Spleen (tissue), 7 donors: ENCODE measurements around the gene MFAP3L.

Source experiments
- CTCF ChIP-seq, 11 experiments: fragments of 200-600 bp in 7 of 11; fragments of 450-650 bp in 4 of 11; sonication (generic) in 4 of 11; IDR thresholded peaks in 8 of 11; conservative IDR thresholded peaks in 3 of 11; 1 replicate in 7 of 11; 2 replicates in 4 of 11; pipeline versions ENCODE4 v1.4.0 to v1.8.0; 2016 to 2021; ENCODE audit warnings: antibody characterized with exemption in 11 of 11, inconsistent platforms in 4 of 11, mild to moderate bottlenecking in 1 of 11
- POLR2A ChIP-seq, 3 donors: fragments of 450-650 bp; IDR thresholded peaks; one replicate each; pipeline ENCODE4 v1.5.1; 2017; ENCODE audit warnings: antibody characterized with exemption in 3 of 3, mild to moderate bottlenecking in 1 of 3
- donor health status: DM: no; HTN: no; CAD: no; lungs with moderate emphysema.
- donor health status: DM: no; HTN: no; CAD: no.
- donor health status: DM: no; HTN: no; CAD: no.

GRCh38 chr4:170071196-170071595, 45.0 kb upstream of the MFAP3L start:
- no peak for TF ChIP-seq POLR2A (IDR thresholded peaks at IDR 0.05)
- no peak for TF ChIP-seq CTCF (IDR thresholded peaks at IDR 0.05 in 8 of 11, conservative IDR thresholded peaks at IDR 0.05 in 3 of 11)
